Effector memory CD4-positive, alpha-beta T cell (primary cell): ENCODE measurements around the gene EPC2.

Experiments
- DNase-seq, 3 donors: peaks; one replicate each; pipeline ENCODE4 v3.0.0-alpha.2; 2020
- H3K27ac ChIP-seq: 2 replicates; pipeline ENCODE4 v1.7.0; 2013; ENCODE audit warnings: mild to moderate bottlenecking, low read length, moderate library complexity; ENCODE audit not compliant: insufficient read depth, poor library complexity, severe bottlenecking
- H3K27me3 ChIP-seq: replicated peaks from 2 replicates; pipeline ENCODE4 v1.7.0; 2013; ENCODE audit warnings: mild to moderate bottlenecking, low read length; ENCODE audit not compliant: insufficient read depth, control insufficient read depth, poor library complexity, severe bottlenecking
- H3K36me3 ChIP-seq: 2 replicates; pipeline ENCODE4 v1.7.0; 2013; ENCODE audit warnings: mild to moderate bottlenecking, low read length, moderate library complexity; ENCODE audit not compliant: control insufficient read depth, insufficient read depth
- H3K4me1 ChIP-seq: 2 replicates; pipeline ENCODE4 v1.7.0; 2013; ENCODE audit warnings: low read length, mild to moderate bottlenecking; ENCODE audit not compliant: control insufficient read depth, insufficient read depth, poor library complexity, severe bottlenecking
- H3K4me3 ChIP-seq: 2 replicates; pipeline ENCODE4 v1.7.0; 2013; ENCODE audit warnings: low read length, low read depth, mild to moderate bottlenecking; ENCODE audit not compliant: insufficient read depth, poor library complexity, severe bottlenecking
- H3K9me3 ChIP-seq: 2 replicates; pipeline ENCODE4 v1.7.0; 2013; ENCODE audit warnings: mild to moderate bottlenecking, low read length, moderate library complexity; ENCODE audit not compliant: control insufficient read depth

The EPC2 gene

GRCh38 chr2:148614014-148614321, 30.6 kb upstream of the EPC2 start:
- H3K4me3 ChIP-seq, result no peak overlapping the region
- H3K36me3 ChIP-seq, result no peaks in the 10 kb centered on the region
- no peaks in the 10 kb centered on the region for H3K4me1 ChIP-seq
- no peaks in the 10 kb centered on the region for H3K27me3 ChIP-seq
- no peak overlapping the region for H3K27ac ChIP-seq
- no peaks in the 10 kb centered on the region for H3K9me3 ChIP-seq
- no peak for DNase-seq

- Histone ChIP-seq H3K4me1 (no peaks in the 10 kb centered on the region), H3K9me3 (no peaks in the 10 kb centered on the region), H3K27me3 (no peaks in the 10 kb centered on the region), H3K27ac (no peak overlapping the region), H3K4me3 (no peak overlapping the region), H3K36me3 (no peaks in the 10 kb centered on the region)
- DNase-seq, result no peak
Measured at GRCh38 chr2:148614322-148615049, 30.1 kb upstream of the EPC2 start.

- Histone ChIP-seq H3K27ac (no peak overlapping the region), H3K9me3 (no peaks in the 10 kb centered on the region), H3K27me3 (no peaks in the 10 kb centered on the region), H3K36me3 (no peaks in the 10 kb centered on the region), H3K4me1 (no peaks in the 10 kb centered on the region), H3K4me3 (no peak overlapping the region)
- DNase-seq, result no peak
Measured at GRCh38 chr2:148615381-148615841, 29.1 kb upstream of the EPC2 start.

- Histone ChIP-seq H3K27ac (no peak overlapping the region), H3K4me1 (no peaks in the 10 kb centered on the region), H3K9me3 (no peaks in the 10 kb centered on the region), H3K4me3 (no peak overlapping the region), H3K36me3 (no peaks in the 10 kb centered on the region), H3K27me3 (no peaks in the 10 kb centered on the region)
- no peak for DNase-seq
Measured at GRCh38 chr2:148616662-148617061, 27.9 kb upstream of the EPC2 start.

GRCh38 chr2:148617219-148617618, 27.3 kb upstream of the EPC2 start:
- Histone ChIP-seq H3K27ac (no peak overlapping the region), H3K36me3 (no peaks in the 10 kb centered on the region), H3K9me3 (no peaks in the 10 kb centered on the region), H3K4me3 (no peak overlapping the region), H3K27me3 (no peaks in the 10 kb centered on the region), H3K4me1 (no peaks in the 10 kb centered on the region)
- DNase-seq, result no peak

- Histone ChIP-seq H3K36me3 (no peaks in the 10 kb centered on the region), H3K27ac (no peak overlapping the region), H3K27me3 (no peaks in the 10 kb centered on the region), H3K9me3 (no peaks in the 10 kb centered on the region), H3K4me1 (no peaks in the 10 kb centered on the region), H3K4me3 (no peak overlapping the region)
- DNase-seq, result no peak
Measured at GRCh38 chr2:148619560-148620195, 24.9 kb upstream of the EPC2 start.

- no peak for DNase-seq
- Histone ChIP-seq H3K4me1 (no peaks in the 10 kb centered on the region), H3K27ac (no peak overlapping the region), H3K4me3 (no peak overlapping the region), H3K9me3 (no peaks in the 10 kb centered on the region), H3K27me3 (no peaks in the 10 kb centered on the region), H3K36me3 (no peaks in the 10 kb centered on the region)
Measured at GRCh38 chr2:148622366-148622765, 22.2 kb upstream of the EPC2 start.

GRCh38 chr2:148623086-148623485, 21.5 kb upstream of the EPC2 start:
- Histone ChIP-seq H3K27me3 (no peaks in the 10 kb centered on the region), H3K36me3 (no peaks in the 10 kb centered on the region), H3K27ac (no peak overlapping the region), H3K4me3 (no peak overlapping the region), H3K4me1 (no peaks in the 10 kb centered on the region), H3K9me3 (no peaks in the 10 kb centered on the region)
- no peak for DNase-seq

GRCh38 chr2:148627224-148627623, 17.3 kb upstream of the EPC2 start:
- Histone ChIP-seq H3K36me3 (no peaks in the 10 kb centered on the region), H3K9me3 (no peaks in the 10 kb centered on the region), H3K4me1 (no peaks in the 10 kb centered on the region), H3K4me3 (no peak overlapping the region), H3K27ac (no peak overlapping the region), H3K27me3 (no peaks in the 10 kb centered on the region)
- DNase-seq, result no peak

GRCh38 chr2:148634749-148635148, 9.8 kb upstream of the EPC2 start:
- Histone ChIP-seq H3K9me3 (no peaks in the 10 kb centered on the region), H3K36me3 (no peaks in the 10 kb centered on the region), H3K27me3 (no peaks in the 10 kb centered on the region), H3K4me3 (no peak overlapping the region), H3K27ac (no peak overlapping the region), H3K4me1 (no peaks in the 10 kb centered on the region)
- DNase-seq, result no peak
